Inferior parietal cortex (tissue), 1 donor: ENCODE results near the gene IL31.

Experiments
- DNase-seq: peaks from one replicate; pipeline ENCODE4 v3.0.0-alpha.2; 2016; ENCODE audit errors: extremely low spot score

The IL31 gene

GRCh38 chr12:122158700-122159285 is 15.2 kb downstream of the IL31 start:
- DNase-seq = no peak

GRCh38 chr12:122155705-122156104 is 18.3 kb downstream of the IL31 start:
- DNase-seq = no peak

DNA sequence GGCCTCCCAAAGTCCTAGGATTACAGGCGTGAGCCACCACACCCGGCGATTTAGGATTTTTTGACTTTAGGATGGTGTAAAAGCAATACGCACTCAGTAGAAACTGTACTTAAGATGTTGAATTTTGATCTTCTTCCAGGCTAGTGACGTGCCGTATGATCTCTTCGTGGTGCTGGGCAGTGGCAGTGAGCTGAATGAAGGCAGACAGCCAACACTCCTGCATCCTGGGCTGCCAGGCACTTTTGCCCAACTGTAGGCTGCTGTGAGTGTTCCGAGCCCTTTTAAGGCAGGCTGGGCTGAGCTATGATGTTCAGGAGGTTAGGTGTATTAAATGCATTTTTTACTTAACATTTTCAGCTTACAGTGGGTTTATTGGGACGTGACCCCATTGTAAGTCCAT is 21.3 kb downstream of the IL31 start:
- no peak for DNase-seq

DNA sequence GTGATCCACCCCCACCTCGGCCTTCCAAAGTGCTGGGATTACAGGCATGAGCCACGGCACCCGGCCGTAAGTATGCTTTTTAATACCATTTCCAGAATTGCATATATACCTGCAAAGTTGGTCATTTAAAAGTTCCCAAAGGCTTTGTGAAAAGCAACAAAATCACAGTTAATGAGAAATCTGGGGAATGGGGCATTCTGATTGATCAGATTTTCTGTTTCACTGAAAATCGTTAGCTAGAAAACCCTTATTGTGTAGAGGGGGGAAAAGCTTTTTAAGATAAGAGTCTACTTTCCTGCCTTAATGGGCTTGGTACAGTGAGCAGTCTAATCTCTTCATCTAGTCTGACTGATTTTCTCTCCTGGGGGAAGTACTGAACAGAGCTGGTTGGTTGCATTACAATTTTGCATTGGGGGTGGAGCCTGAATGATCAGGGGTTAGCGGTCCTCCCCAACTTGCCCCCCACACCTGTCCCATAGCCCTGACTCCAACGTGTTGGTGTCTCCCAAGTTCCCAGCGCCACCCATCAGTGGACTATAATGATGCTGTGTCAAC is 23.8 kb downstream of the IL31 start:
- DNase-seq = no peak

DNA sequence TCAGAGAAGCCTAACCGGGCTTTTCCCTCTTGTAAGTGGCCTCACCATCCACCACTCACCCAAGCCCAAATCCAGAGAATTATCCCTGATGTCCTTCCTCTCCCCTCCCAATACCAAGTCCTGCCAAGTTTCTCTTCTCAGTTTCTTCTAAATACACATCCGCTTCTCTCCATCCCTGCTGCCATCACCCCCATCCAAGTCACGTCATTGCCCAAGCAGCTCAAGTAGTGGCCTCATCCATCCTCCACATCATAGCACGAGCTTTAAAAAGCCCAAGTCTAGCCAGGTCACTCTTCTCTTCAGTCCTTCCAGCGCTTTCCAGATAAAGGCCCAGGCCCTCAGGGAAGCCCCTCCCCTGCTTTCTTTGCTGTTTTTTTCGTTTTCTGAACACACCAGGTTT is 25.4 kb downstream of the IL31 start:
- DNase-seq = no peak

DNA sequence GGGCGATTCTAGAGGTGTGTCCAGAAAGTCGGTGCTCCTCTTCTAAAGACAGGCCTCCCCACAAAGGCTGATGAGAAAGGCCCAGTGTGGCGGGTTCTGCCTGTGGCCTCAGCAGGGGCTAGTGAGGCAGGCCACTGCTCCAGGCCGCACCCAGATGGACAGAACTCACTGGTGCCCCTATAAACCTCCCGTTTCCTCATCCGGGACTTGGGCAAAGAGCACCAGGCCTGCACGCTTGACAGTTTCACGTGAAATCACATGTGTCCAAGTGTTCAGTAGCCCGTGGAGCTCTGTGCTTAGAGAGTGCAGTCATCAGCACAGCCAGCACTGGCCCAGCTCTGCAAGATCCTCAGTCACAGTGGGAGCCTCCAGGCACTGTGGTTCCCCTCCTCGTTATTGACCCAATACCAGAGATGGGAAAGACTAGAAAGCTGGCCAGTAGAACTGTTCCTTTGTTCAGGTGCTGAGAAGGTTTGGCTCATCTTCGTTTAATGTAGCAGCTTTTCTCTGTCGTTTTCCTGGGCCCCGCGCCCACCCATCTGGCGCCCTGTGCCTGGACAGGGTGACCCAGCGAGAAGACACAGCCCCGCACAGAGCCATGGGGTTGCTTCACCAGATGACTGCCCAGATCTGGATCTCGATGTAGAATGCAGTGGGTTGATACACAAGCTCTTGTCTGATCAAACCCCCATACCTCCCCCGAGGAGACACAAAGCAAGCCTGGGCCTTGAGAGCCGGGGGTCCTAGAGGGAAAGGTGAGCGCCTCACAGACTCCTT is 26.3 kb downstream of the IL31 start:
- no peak for DNase-seq

- no peak for DNase-seq
Measured at GRCh38 chr12:122145505-122146330, 28.3 kb downstream of the IL31 start.

DNA sequence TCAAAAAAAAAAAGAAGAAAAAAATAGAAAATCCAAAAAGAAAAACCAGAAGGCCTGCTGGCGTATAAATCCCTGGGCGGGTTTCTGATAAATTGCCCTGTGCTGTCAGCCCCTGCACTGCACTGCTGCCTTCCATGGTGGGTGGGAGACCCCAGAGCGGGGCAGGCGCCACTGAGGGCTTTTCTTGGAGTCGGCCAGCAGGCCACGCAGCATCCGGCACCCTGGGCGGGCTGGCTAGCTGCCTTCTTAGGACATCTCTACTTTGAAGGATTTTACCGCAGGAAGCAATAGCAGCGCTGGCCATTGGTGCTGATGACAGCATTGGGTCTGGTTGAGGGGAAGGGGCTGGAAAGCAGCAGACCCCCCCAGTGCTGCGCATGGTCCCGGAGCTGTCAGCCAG is 29.1 kb downstream of the IL31 start:
- no peak for DNase-seq

DNA sequence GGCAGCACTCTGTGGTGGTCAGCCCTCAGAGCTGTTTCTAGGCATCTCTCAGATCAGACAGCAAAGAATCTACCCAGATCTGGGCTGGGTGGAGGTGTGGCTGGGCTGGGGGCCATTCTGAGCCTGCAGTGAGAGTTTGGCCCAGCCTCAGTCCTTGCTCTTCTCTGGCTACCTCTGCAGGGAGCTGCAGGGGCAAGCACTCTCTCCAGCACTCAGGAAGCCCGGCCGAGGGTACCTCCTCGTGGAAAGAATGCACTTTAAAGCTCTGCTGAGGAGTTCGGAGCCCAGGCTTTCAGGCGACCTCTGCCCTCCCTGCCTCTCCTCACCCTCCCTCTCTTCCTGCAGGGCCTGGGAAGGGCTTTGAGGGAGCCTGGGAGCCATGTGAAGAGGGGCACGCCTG is 31.2 kb downstream of the IL31 start:
- no peak for DNase-seq

GRCh38 chr12:122141911-122142725 is 31.9 kb downstream of the IL31 start:
- DNase-seq = no peak

GRCh38 chr12:122140467-122141257 is 33.4 kb downstream of the IL31 start:
- DNase-seq = no peak

- DNase-seq = no peak
Measured at GRCh38 chr12:122139941-122140340, 34.1 kb downstream of the IL31 start.

DNA sequence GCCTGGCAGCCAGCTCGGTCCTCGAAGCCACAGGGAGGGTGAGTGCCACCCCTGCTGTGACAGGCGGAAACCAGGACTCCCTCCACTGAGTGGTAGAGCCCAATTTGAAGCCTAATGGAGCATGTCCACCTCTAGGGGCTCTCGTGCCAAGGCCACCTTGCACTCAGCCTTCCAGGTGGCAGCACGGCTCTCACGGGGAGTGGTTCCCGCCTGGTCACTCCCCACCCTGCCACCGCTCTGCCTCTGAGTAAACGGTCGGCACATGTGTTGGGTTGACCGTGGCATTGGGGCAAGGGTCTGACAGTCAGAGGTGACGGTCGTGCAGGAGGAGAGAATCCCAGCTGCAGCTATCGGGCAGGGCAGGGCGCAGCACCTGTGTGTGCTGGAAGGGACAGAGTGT is 34.8 kb downstream of the IL31 start:
- no peak for DNase-seq

DNA sequence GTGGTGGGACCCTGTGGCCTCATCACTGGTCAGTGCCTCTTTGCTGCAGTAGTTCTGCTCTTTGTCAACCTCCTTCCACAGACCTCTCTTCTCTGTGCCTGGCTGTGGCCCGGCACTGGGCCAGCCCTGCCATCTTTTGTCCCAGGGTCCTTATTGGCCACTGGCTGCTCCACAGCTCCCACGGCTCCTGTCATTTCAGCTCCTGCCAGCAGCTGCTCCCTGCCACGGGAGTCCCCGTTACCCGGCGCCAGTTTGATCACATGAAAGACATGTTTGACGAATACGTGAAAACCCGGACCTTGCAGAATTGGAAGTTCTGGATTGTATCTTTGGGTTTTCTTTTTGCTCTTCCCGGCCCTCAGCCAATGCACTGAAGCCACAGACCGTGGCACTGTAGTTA is 35.4 kb downstream of the IL31 start:
- DNase-seq = no peak

GRCh38 chr12:122138181-122138580 is 35.8 kb downstream of the IL31 start:
- DNase-seq = no peak

DNA sequence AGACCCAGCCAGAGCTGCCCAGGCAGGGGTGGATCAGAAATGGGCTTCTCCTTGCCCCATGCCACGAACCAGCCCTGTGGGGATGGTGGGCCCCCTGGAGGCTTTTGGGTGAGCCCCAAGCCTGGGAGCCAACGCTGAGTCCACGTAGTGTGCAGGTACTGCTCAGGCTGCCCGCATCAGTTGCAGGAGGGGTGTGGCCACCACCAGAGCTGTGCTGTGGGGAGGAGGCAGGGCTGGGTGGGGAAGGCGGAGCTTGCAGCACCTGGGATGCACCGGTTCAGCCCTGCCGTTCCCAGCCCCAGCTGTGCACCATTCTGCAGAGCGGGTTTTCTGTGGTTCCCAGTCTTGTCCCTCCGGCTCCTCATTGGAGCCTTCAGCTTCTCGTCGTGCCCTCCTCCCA is 36.3 kb downstream of the IL31 start:
- no peak for DNase-seq

DNA sequence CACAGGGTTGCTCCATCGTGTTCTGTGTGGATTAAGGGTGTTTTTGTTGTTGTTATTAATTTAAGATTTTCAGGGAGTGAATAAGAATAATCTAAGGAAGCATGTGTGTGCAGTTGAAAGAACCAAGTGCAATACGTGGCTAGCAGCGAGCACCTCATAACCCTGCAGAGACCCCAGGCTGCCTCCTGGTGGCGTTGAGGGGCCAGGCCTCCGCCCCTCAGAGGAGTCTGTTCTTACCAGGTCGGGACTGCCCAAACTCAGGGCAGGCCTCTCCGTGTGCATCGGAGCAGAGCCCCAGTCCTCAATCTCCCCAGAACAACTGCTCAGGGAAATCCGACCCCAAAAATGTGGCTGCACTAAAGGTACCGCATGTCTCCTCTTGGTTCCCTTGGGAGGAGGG is 36.8 kb downstream of the IL31 start:
- no peak for DNase-seq

GRCh38 chr12:122135437-122136031 is 38.5 kb downstream of the IL31 start:
- no peak for DNase-seq

GRCh38 chr12:122133192-122133950 is 40.6 kb downstream of the IL31 start:
- DNase-seq = no peak

DNA sequence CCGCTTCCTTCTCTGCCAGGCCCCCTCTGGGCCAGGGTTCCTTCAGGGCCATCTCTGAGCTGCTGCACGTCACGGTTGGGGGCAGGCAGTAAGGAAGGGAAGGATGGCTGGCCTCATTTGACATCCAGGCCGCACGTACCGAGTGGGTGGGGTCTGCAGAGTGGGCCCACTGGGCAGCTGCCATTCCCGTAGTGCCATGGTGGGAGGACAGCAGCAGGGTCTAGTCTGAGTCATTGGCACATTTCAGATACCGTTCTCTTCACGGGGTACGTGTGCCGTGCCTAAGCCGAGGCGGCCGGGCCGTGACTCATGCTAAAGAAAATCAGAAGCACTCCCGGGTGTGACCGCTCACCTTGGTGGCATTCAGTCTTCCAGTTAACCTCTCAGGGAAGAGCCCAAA is 43.9 kb downstream of the IL31 start:
- no peak for DNase-seq
